ENCODE results near the gene MYL6B. TPM values are rescaled to one million over a fixed set of nuclear protein-coding genes. Genes with fewer than 3 reads are reported as not detected.

Gene MYL6B
- total and polyA plus RNA-seq, 2 of the 4 experiments (the other 2 are of a cell fraction) = 78.3 to 112 TPM

GRCh38 chr12:56103066-56103711 lies 49.2 kb upstream of the MYL6B start:
- no peak overlapping the region for H3K27ac ChIP-seq (ENCODE audit: insufficient read depth, low read length)
- dilution Hi-C loops (cut with HindIII; ENCODE audit: low sequenced_read_pairs, unreplicated experiment) (no loop called here), intact Hi-C loops (cut with micrococcal nuclease) (loop anchor here (10.0 kb wide), 1 partner anchor 108 kb away; the partner anchor contains the start of gene SUOX)

More at GRCh38 chr12:56103066-56103711, 49.2 kb upstream of the MYL6B start:
- Histone ChIP-seq H2BK120ac (ENCODE audit: low read depth, low read length) (no peak overlapping the region), H3K27me3 (ENCODE audit: control insufficient read depth, insufficient read depth, low read length) (peaks cover 4% of the 10 kb centered on the region), H2BK20ac (ENCODE audit: low read depth, low read length) (no peak overlapping the region), H3K14ac (replicated peaks; ENCODE audit: low read depth, low read length) (no peak overlapping the region; the same call in 1 of the 2 replicates), H2AK5ac (ENCODE audit: low read depth, low read length) (no peak overlapping the region), H4K91ac (ENCODE audit: insufficient read depth, low read depth, low read length) (no peak overlapping the region), H4K20me1 (ENCODE audit: insufficient read depth, low read length) (peaks cover 12% of the 10 kb centered on the region), H3K4me1 (ENCODE audit: control insufficient read depth, insufficient read depth, low read length) (peaks cover 5% of the 10 kb centered on the region; the same call in 1 of the 2 replicates), H4K5ac (ENCODE audit: low read depth, low read length) (peak overlapping the region; percentile 45; the same call in 1 of the 2 replicates), H2AK9ac (replicated peaks; ENCODE audit: low read depth, low read length, poor library complexity) (no peak overlapping the region), H2AFZ (replicated peaks; ENCODE audit: low read length, poor library complexity) (no peak overlapping the region), H3K23ac (ENCODE audit: low read depth, low read length) (no peak overlapping the region; the same call in 1 of the 2 replicates), H3K9me1 (ENCODE audit: insufficient read depth, low read length) (0 out of 2 replicates have a peak, but pooled peaks cover 2% of the 10 kb centered on the region), H2BK5ac (ENCODE audit: low read depth, low read length, poor library complexity, severe bottlenecking) (no peak overlapping the region), H3K36me3 (ENCODE audit: control insufficient read depth, insufficient read depth, low read length) (peaks cover 12% of the 10 kb centered on the region), H3K4ac (ENCODE audit: low read depth, low read length) (no peak overlapping the region; the same call in 1 of the 2 replicates), H3K9ac (ENCODE audit: low read depth, low read length) (no peak overlapping the region; the same call in 1 of the 2 replicates), H2BK15ac (ENCODE audit: low read depth, low read length) (no peak overlapping the region), H3K4me2 (ENCODE audit: low read depth, low read length) (peak overlapping the region; percentile 79; the same call in 1 of the 2 replicates), H3K4me3 (ENCODE audit: insufficient read depth, low read depth, low read length) (peak overlapping the region; percentile 78; the same call in 1 of the 2 replicates), H3K79me1 (ENCODE audit: low read depth in 1 of 2, low read length in 2 of 2) (peaks cover 12 to 24% of the 10 kb centered on the region in 2 experiments; a peak in 3 of 4 replicates), H3K18ac (ENCODE audit: low read depth, low read length) (no peak overlapping the region), H4K8ac (ENCODE audit: low read depth in 2 of 2, low read length in 2 of 2) (0 out of 4 replicates have a peak overlapping the region, but pooled peaks of 1 of the 2 experiments have one; percentile 4), H3K9me3 (ENCODE audit: control insufficient read depth, insufficient read depth, low read length) (no peaks in the 10 kb centered on the region), H3K56ac (ENCODE audit: extremely low read depth, insufficient read depth, low read length) (no peak overlapping the region)
- no TSS peak for BruUV-seq (replicated peaks)
- ChIA-PET CTCF (interaction anchor here (1.4 to 1.7 kb wide), 2 partner anchors 23 to 56 kb away, joined by 3 to 5 read pairs; no protein-coding TSS in a partner anchor), POLR2A (ENCODE audit: unreplicated experiment) (interaction anchor here (0.5 kb wide), 1 partner anchor 9 kb away, joined by 3 read pairs; no protein-coding TSS in a partner anchor)
- TF ChIP-seq NFE2L2 (IDR thresholded peaks at IDR 0.05; ENCODE audit: low read depth, low read length) (no peak), SMC3 (IDR thresholded peaks at IDR 0.05; ENCODE audit: low read depth, low read length) (no peak), CEBPB (IDR thresholded peaks at IDR 0.05; ENCODE audit: low read depth, low read length) (no peak), CHD1 (IDR thresholded peaks at IDR 0.05; ENCODE audit: low read depth, low read length) (no peak), BHLHE40 (IDR thresholded peaks at IDR 0.05; ENCODE audit: low read depth, low read length) (no peak), CTCF (conservative IDR thresholded peaks at IDR 0.05; ENCODE audit: low read depth, low read length) (no peak), USF2 (IDR thresholded peaks at IDR 0.05; ENCODE audit: low read depth, low read length) (no peak), MAFK (IDR thresholded peaks at IDR 0.05; ENCODE audit: low read depth, low read length) (no peak), FOS (IDR thresholded peaks at IDR 0.05; ENCODE audit: low read depth, low read length) (no peak), ELK1 (IDR thresholded peaks at IDR 0.05; ENCODE audit: borderline replicate concordance, low read depth, low read length) (no peak), RFX5 (IDR thresholded peaks at IDR 0.05; ENCODE audit: low read depth, low read length) (no peak), RCOR1 (IDR thresholded peaks at IDR 0.05; ENCODE audit: insufficient replicate concordance, low read length) (no peak)
- in situ Hi-C loops (cut with MboI; ENCODE audit: low sequenced_read_pairs) = no loop called here
- ATAC-seq (ENCODE audit: low read depth) (no peak), DNase-seq (no peak)
- 60% methylated on average over 1 of the region's 6 CpGs; no CpG with 5 or more reads in 1 of the 2 experiments for WGBS, 2 experiments (ENCODE audit: extremely low coverage in 2 of 2, insufficient read length in 1 of 2)

Data from IMR-90 (cell line).